HG02678 (cell line): ENCODE measurements around the gene RPL19.

Experiments
- ATAC-seq: cut with Tn5 transposase; IDR thresholded peaks from one replicate; pipeline ENCODE4 v1.9.1; 2021; ENCODE audit warnings: mild to moderate bottlenecking, moderate library complexity; ENCODE audit not compliant: unreplicated experiment

RPL19 gene

DNA sequence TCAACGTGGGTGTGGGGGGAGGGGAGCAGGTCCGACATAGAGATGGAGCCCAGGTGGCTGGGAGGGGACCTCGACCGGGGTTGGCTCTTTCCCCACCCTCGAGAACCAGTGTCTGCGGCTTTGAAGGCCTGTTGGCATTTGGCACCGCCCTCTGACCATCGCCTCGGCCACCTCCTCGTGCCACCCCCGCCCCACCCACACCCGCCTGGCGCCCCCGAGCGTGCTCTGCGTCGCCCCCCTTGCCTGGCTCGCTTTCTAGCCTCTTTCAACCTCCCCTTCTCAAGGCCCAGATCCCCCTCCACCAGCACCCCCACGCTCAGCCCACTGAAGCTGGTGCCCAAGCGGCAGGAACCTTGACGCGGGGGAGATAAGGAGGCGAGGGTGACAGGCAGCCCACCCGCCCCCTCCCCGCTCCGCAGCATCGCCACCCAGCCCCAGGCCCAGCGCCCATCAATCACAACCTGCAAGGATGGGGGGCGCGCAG, 3.2 kb upstream of the RPL19 start:
- no peak for ATAC-seq

GRCh38 chr17:39197380-39198185, 2.5 kb upstream of the RPL19 start, which contains the start of gene CACNB1:
Gene CACNB1 (minus strand): TSS chr17:39197669. CDS start chr17:39197495, 174 bp downstream.
- ATAC-seq: peak; percentile 46

GRCh38 chr17:39198186-39198566, 1.9 kb upstream of the RPL19 start:
- ATAC-seq: no peak

DNA sequence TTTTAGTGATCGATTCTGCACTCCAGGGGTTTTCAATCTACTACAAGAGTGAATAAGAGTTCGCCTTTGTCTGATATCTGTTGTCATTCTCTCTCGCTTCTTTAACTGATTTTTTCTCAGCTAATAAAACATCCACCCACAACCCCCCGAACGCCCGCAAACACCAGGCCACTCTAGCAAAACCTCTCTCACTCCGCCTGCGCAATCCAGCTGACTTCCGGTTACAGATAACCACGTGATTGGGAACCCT, 338 bp upstream of the RPL19 start:
- ATAC-seq: peak; percentile 65

DNA sequence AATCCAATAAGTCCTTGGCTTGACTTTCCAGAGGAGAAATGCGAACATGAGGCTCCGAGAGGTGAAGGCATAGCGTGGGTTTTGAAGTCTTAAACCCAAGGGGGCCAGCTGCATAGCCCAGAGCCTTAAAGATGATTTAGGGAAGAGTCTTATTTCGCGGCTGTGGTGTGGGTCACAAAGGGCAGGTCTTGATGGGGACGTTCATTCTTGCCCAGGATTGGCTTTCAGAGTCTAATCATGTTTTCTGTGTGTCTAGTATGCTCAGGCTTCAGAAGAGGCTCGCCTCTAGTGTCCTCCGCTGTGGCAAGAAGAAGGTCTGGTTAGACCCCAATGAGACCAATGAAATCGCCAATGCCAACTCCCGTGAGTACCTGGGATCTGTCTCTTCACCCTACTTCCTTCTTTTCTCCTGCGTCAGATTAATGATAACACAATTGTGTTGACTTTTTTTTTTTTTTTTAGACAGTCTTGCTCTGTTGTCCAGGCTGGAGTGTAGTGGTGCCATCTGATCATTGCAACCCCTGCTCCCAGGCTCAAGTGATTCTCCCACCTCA, 951 bp downstream of the RPL19 start:
- no peak for ATAC-seq

DNA sequence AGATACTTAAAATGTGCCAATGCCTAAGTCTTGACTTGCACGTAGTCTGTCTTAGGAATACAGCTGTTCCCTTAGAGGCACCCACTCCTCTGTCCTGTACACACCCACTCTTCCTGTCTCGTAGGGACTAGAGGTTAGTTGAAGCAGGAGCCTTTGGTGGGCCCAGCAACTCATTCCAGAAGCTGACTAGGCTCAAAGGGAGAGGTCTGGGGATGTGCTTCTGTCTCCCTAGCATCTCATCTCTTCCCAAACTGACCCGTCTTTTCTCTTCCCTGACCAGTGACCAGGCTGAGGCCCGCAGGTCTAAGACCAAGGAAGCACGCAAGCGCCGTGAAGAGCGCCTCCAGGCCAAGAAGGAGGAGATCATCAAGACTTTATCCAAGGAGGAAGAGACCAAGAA, 4.2 kb downstream of the RPL19 start:
- no peak for ATAC-seq

- ATAC-seq: no peak
Observed at GRCh38 chr17:39205112-39205526, 5.0 kb downstream of the RPL19 start.

- no peak for ATAC-seq
Observed at GRCh38 chr17:39208136-39208535, 8.1 kb downstream of the RPL19 start.

DNA sequence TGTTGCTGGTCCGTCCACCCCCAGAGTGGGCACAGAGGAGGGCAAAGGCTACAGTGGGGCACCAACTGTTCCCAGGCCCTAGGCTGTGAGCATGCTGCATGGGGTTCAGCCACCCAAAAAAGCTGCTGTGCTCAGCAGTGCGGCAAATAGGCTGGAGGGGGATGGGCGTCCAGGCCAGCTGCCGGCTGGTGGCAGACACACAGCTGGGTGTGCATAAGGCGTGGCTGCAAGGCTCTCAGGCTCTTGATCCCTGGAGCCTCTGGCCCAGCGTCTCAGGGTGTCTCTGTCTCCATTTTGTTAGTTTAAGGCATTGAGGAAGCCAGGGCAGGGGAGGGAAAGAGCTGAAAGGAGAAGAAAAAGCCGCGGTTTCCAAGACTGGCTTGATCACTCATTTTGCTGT, 8.8 kb downstream of the RPL19 start:
- ATAC-seq: peak; percentile 61

GRCh38 chr17:39209317-39210092, 9.4 kb downstream of the RPL19 start:
- no peak for ATAC-seq

DNA sequence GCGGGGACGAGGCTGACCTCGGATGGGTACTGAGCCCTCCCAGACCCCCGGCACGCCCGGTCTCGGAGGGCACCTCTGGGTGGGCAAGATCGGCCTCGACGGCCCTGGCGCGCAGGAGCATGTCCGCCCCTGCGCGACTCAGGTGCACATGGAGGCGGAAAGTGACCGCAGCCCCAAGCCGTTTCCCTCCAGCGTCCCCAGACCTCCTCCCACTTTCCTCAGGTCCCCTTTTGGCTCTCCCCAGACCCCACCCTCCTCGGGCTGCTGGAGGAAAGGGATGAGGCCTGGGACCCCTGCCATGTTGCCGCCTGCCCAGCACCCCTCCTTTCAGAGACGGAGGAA, 10.0 kb downstream of the RPL19 start:
- ATAC-seq: no peak

GRCh38 chr17:39212195-39212810, 12.2 kb downstream of the RPL19 start:
- ATAC-seq: no peak

DNA sequence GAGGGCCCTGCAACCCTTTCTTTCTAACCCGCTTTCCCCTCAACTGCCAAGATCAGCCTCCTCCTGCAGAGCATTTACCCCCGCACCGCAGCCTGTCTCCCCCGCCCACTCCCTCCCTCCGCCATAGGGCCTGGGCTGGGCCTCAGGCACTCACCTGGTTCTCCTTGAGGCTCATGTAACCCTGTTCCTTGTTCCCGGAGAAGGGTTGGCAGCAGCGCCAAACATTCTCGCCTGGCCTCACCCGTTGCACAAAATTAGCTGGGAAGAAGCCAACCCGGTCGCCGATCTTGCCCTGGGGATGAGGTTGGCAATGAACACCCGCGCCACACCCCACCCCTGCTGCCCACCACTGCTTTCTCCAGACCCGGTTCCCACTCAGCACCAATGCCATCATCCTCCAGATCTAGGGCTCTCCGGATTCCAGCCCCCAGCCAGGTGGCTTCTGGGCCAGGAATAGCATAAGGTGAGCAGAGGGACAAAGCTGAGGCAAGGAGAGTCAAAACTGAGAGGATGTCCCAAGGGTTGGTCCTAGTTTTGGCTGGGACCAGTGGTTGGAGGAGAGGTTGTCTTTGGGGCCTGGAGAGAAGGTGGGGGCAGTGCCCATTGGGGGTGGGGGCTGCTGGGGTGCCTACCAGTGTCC, 12.9 kb downstream of the RPL19 start:
- ATAC-seq: no peak

GRCh38 chr17:39213852-39214251, 13.8 kb downstream of the RPL19 start:
- no peak for ATAC-seq

DNA sequence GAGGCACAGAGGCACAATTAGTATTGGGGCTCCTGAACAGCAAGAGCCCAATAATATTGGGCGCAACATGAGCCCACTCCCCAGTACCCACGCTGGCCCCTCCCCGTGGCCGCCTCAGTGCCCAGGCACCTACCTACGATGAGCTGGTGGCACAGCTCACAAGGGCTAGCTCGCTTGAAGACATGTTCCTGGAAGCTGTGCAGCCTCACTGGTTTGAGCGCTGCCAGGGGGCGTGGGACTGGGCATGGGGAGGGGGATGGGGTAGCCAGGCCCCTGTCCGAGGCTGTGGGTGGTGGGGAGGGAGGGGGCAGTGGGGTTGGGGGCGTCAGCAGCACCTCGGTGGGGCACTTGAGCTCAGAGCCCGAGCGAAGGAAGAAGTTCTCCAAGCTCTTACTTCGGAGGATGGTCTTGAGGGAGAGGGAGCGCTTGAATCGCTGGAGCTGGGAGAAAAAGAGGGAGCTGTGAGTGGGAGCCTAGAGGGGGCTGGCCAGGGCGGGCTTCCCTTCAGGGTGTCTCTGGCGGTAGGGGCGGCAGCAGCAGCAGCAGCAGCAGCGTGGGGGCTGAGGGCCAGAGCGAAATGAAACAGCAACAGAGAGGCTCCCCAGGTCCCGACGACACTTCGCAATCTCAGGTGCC, 17.8 kb downstream of the RPL19 start:
- no peak for ATAC-seq

DNA sequence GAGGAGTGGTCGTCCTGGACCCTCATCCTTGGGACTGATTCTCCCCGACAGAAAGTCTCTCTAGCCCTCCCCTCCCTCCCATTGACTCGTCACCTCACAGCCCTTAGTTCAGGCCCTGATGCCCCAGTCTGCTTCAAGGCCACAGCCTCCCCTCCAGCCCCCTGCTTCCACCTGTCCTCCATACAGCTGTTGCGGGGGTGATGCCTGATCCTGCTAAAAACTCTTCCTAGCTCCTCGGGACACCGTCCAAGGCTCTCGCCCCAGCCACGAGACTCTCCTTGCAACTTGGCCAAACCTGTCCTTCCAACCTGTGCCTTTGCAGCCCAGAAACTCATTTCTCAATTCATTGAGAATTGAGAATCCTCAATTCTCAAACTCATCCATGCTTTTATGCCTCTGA, 18.8 kb downstream of the RPL19 start:
- ATAC-seq: no peak

DNA sequence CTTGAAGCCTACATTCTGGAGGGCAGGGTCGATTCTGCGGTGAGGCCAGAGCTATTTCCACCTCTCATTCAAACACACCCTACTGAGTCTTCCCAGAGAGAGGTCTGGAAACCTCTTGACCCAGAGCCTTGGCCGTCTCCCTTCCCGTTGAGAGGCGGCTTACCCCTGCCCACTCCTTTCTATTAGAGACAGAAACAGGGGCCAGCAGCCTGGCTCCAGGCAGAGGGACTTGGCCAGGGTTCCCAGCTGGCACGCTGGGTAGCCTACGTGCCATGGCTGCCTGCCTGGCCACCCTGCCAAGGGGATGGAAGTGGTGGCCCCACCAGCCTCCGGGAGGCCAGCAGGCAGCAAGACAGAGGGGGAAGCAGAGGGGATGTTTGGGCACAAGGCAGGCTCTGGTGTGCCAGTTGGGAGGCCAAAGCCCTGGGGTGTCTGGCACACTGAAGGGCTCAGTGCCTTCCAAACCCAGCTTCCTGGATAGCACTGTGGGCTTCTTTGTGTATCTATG, 19.6 kb downstream of the RPL19 start:
- ATAC-seq: no peak

- ATAC-seq: no peak
Observed at GRCh38 chr17:39221572-39221971, 21.5 kb downstream of the RPL19 start.

DNA sequence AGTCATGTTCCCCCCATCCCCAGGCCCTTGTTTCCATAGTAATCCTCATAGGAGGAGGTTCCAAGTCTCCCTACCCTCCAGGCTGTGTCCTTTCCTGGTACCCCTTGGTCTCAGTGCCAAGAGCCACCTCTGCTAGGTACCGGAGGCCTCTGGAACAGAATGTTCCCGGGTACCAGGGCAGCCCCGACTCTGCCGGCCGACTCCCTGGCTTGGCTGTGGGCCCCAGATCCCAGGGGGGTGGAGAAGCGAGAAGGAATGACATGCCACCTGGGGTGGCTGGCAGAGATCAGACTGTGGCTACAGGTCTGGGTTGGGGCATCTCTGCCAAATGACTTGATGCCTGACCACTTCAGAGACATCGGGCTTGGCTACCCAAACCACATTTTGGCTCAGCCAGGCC, 22.1 kb downstream of the RPL19 start:
- ATAC-seq: no peak
